Pons (tissue), 1 donor: ENCODE results near the gene PDE4D.

Experiments used
- DNase-seq: peaks from one replicate; pipeline ENCODE4 v3.0.0-alpha.2; 2016; ENCODE audit warnings: low spot score

PDE4D gene

GRCh38 chr5:59249726-59250125 is 643.8 kb downstream of the PDE4D start:
- DNase-seq, result no peak

- no peak for DNase-seq
These were observed 644.4 kb downstream of the PDE4D start for GRCh38 chr5:59249160-59249559.

GRCh38 chr5:59246882-59247281 is 646.6 kb downstream of the PDE4D start:
- no peak for DNase-seq

- DNase-seq, result peak; percentile 19
These were observed 647.2 kb downstream of the PDE4D start for GRCh38 chr5:59246145-59246869.

- no peak for DNase-seq
These were observed 648.3 kb downstream of the PDE4D start for GRCh38 chr5:59245198-59245597.

- no peak for DNase-seq
These were observed 652.0 kb downstream of the PDE4D start for GRCh38 chr5:59241552-59241951.

- peak; percentile 36 for DNase-seq
These were observed 652.4 kb downstream of the PDE4D start for GRCh38 chr5:59241119-59241518.

GRCh38 chr5:59238126-59238902 is 655.2 kb downstream of the PDE4D start:
- no peak for DNase-seq

GRCh38 chr5:59236986-59237385 is 656.5 kb downstream of the PDE4D start:
- no peak for DNase-seq

- no peak for DNase-seq
These were observed 657.1 kb downstream of the PDE4D start for GRCh38 chr5:59236448-59236847.

- no peak for DNase-seq
These were observed 659.3 kb downstream of the PDE4D start for GRCh38 chr5:59234236-59234635.

- DNase-seq, result no peak
These were observed 662.1 kb downstream of the PDE4D start for GRCh38 chr5:59231221-59231931.

GRCh38 chr5:59222687-59223511 is 670.6 kb downstream of the PDE4D start:
- DNase-seq, result no peak

- no peak for DNase-seq
These were observed 671.8 kb downstream of the PDE4D start for GRCh38 chr5:59221769-59222168.

- DNase-seq, result no peak
These were observed 675.0 kb downstream of the PDE4D start for GRCh38 chr5:59218424-59219045.

- DNase-seq, result no peak
These were observed 676.7 kb downstream of the PDE4D start for GRCh38 chr5:59216841-59217240.

GRCh38 chr5:59212596-59212995 is 680.9 kb downstream of the PDE4D start:
- DNase-seq, result no peak

GRCh38 chr5:59209758-59210359 is 683.7 kb downstream of the PDE4D start:
- no peak for DNase-seq

- no peak for DNase-seq
These were observed 685.1 kb downstream of the PDE4D start for GRCh38 chr5:59208474-59208873.

GRCh38 chr5:59207401-59207800 is 686.1 kb downstream of the PDE4D start:
- no peak for DNase-seq

- no peak for DNase-seq
These were observed 687.4 kb downstream of the PDE4D start for GRCh38 chr5:59206132-59206581.
